Osteoblast (primary cell): ENCODE results near the gene NKX1-2. TPM values are rescaled to one million over a fixed set of nuclear protein-coding genes. Genes with fewer than 3 reads are reported as not detected.
A peak's percentile ranks its signal among the peaks of the same experiment; 100 is the strongest.

ENCODE experiments used
- DNase-seq: peaks from one replicate; pipeline ENCODE4 v3.0.0; 2011; ENCODE audit warnings: low spot score, mixed read lengths; ENCODE audit not compliant: insufficient read length; ENCODE audit errors: missing footprints
- H2AFZ ChIP-seq: 2 replicates; pipeline ENCODE4 v1.6.0; 2011; ENCODE audit warnings: mild to moderate bottlenecking, low read length
- H3K27ac ChIP-seq: 2 replicates; pipeline ENCODE4 v1.5.1; 2011; ENCODE audit warnings: mild to moderate bottlenecking, low read depth, low read length, moderate library complexity
- H3K27me3 ChIP-seq: 2 replicates; pipeline ENCODE4 v1.6.0; 2012; ENCODE audit warnings: mild to moderate bottlenecking, control low read depth, inconsistent platforms, low read length, moderate library complexity; ENCODE audit not compliant: insufficient read depth
- H3K36me3 ChIP-seq: 2 replicates; pipeline ENCODE4 v1.5.1; 2011; ENCODE audit warnings: mild to moderate bottlenecking, low read length, control low read depth, moderate library complexity; ENCODE audit not compliant: insufficient read depth
- H3K4me1 ChIP-seq: 2 replicates; pipeline ENCODE4 v1.5.1; 2011; ENCODE audit warnings: mild to moderate bottlenecking, low read length, control low read depth, moderate library complexity; ENCODE audit not compliant: insufficient read depth
- H3K4me2 ChIP-seq: 2 replicates; pipeline ENCODE4 v1.6.0; 2011; ENCODE audit warnings: mild to moderate bottlenecking, low read length; ENCODE audit not compliant: insufficient read depth
- H3K4me3 ChIP-seq: fragments of 200-600 bp; sonication (generic); 3 replicates; pipeline ENCODE4 v1.5.1; 2012; ENCODE audit warnings: mild to moderate bottlenecking, low read length, inconsistent platforms; ENCODE audit not compliant: insufficient read depth
- H3K79me2 ChIP-seq: 2 replicates; pipeline ENCODE4 v1.6.0; 2012; ENCODE audit warnings: mild to moderate bottlenecking, low read length, control low read depth, inconsistent platforms; ENCODE audit not compliant: insufficient read depth
- H3K9me3 ChIP-seq: 2 replicates; pipeline ENCODE4 v1.5.1; 2011; ENCODE audit warnings: low read depth, low read length, control low read depth
- H4K20me1 ChIP-seq: 2 replicates; pipeline ENCODE4 v1.6.0; 2012; ENCODE audit warnings: mild to moderate bottlenecking, low read length, control low read depth; ENCODE audit not compliant: insufficient read depth
- total RNA-seq: library from RNA; depleted of rRNA; stranded (reverse); fragments of >200 nt; gene quantifications from 2 replicates; pipeline ENCODE4 v1.2.3, GENCODE V29; 2012
- TF ChIP-seq, protein P1 (sequence below): IDR thresholded peaks from 2 replicates; pipeline ENCODE4 v1.5.1; 2011; ENCODE audit warnings: mild to moderate bottlenecking, low read depth, low read length, moderate library complexity; ENCODE audit errors: extremely low read depth

The NKX1-2 gene
- total RNA-seq, 1 donor = not detected

GRCh38 chr10:124422742-124423141 lies 27.1 kb downstream of the NKX1-2 start:
- no peaks in the 10 kb centered on the region for H3K36me3 ChIP-seq
- DNase-seq = no peak
- H3K9me3 ChIP-seq = no peaks in the 10 kb centered on the region
- no peaks in the 10 kb centered on the region for H4K20me1 ChIP-seq
- no peak overlapping the region for H3K4me2 ChIP-seq
- H3K4me3 ChIP-seq = no peak overlapping the region
- H2AFZ ChIP-seq = no peak overlapping the region
- TF ChIP-seq, protein P1, sequence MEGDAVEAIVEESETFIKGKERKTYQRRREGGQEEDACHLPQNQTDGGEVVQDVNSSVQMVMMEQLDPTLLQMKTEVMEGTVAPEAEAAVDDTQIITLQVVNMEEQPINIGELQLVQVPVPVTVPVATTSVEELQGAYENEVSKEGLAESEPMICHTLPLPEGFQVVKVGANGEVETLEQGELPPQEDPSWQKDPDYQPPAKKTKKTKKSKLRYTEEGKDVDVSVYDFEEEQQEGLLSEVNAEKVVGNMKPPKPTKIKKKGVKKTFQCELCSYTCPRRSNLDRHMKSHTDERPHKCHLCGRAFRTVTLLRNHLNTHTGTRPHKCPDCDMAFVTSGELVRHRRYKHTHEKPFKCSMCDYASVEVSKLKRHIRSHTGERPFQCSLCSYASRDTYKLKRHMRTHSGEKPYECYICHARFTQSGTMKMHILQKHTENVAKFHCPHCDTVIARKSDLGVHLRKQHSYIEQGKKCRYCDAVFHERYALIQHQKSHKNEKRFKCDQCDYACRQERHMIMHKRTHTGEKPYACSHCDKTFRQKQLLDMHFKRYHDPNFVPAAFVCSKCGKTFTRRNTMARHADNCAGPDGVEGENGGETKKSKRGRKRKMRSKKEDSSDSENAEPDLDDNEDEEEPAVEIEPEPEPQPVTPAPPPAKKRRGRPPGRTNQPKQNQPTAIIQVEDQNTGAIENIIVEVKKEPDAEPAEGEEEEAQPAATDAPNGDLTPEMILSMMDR = no peak
- H3K27ac ChIP-seq = no peak overlapping the region
- H3K27me3 ChIP-seq = peaks cover 27% of the 10 kb centered on the region
- peaks cover 8% of the 10 kb centered on the region for H3K79me2 ChIP-seq
- no peaks in the 10 kb centered on the region for H3K4me1 ChIP-seq

GRCh38 chr10:124420254-124420653 lies 29.6 kb downstream of the NKX1-2 start:
- no peak for DNase-seq
- no peak overlapping the region for H3K27ac ChIP-seq
- H3K27me3 ChIP-seq = peaks cover 18% of the 10 kb centered on the region
- peaks cover 33% of the 10 kb centered on the region for H3K79me2 ChIP-seq
- H3K36me3 ChIP-seq = no peaks in the 10 kb centered on the region
- no peaks in the 10 kb centered on the region for H3K9me3 ChIP-seq
- H3K4me3 ChIP-seq = no peak overlapping the region
- TF ChIP-seq, protein P1 = no peak
- peaks cover 17% of the 10 kb centered on the region for H3K4me1 ChIP-seq
- no peak overlapping the region for H3K4me2 ChIP-seq
- H2AFZ ChIP-seq = no peak overlapping the region
- peaks cover 23% of the 10 kb centered on the region for H4K20me1 ChIP-seq

DNA sequence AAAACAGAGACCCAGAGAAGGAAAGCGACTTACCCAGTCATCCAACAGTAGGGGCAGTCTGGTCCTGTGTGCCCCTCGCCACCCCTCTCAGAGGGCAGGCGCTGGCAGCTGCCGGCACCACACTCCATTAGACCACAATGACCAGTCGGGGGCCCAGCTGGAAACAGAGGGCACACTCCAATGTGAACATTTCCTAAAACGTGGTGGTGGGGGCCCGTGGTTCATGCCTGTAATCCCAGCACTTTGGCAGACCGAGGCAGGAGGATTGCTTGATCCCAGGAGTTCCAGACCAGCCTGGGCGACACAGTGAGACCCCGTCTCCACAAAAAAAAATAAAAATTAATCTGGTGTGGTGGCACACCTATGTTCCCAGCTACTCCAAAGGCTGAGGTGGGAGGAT lies 30.2 kb downstream of the NKX1-2 start:
- peaks cover 18% of the 10 kb centered on the region for H3K4me1 ChIP-seq
- H2AFZ ChIP-seq = no peak overlapping the region
- peaks cover 17% of the 10 kb centered on the region for H3K27me3 ChIP-seq
- H3K4me2 ChIP-seq = peak overlapping the region; percentile 98
- no peaks in the 10 kb centered on the region for H3K36me3 ChIP-seq
- TF ChIP-seq, protein P1 = no peak
- H3K79me2 ChIP-seq = peaks cover 40% of the 10 kb centered on the region
- H3K4me3 ChIP-seq = peak overlapping the region; percentile 89
- H3K27ac ChIP-seq = no peak overlapping the region
- H3K9me3 ChIP-seq = no peaks in the 10 kb centered on the region
- no peak for DNase-seq
- H4K20me1 ChIP-seq = peaks cover 29% of the 10 kb centered on the region

DNA sequence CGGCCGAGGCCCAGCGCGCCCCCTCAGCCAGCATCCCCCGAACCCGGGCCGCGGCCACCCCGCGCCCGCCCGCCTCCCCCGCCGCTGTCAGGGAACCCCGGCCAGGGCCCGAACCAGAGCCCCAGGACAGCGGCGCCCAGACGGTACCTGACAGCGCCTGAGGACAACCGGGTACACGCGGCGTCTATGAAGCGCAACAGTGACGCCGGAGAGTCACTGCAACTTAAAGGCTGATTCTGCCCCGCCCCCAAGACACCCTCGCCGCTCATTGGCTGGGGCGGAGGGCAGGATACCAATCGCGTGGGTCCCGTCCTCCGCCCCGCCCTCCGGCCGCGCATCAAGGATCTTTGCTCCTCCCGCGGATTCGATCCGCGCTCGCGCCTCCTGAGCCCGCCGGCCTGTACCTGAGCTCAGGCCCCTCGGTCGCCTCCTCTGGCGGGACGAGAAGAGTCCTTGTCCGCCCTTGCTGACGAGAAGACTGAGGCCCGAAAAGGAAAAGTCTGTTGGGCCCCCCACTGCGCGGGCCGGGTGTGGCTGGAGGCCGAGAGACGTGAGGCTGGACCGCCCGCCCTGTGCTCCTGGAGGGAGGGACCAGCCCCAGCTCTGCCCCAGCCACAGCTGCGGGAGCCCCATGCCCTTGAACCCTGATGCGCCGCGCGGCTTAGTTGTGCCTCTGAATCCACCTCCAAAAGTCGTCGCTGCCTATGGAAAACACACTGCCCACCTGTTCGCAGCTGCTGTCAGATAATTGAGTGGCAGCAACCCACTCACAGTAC lies 30.9 kb downstream of the NKX1-2 start, which contains the start of gene OAT:
TSS of gene OAT (minus strand) at position 198 of the 776 bp plus-strand sequence. CDS start 6,752 bp downstream, outside the sequence.
- Histone ChIP-seq H3K4me1 (peaks cover 25% of the 10 kb centered on the region), H4K20me1 (peaks cover 36% of the 10 kb centered on the region), H3K79me2 (peaks cover 47% of the 10 kb centered on the region), H3K27me3 (peaks cover 10% of the 10 kb centered on the region), H3K9me3 (no peaks in the 10 kb centered on the region), H3K36me3 (peaks cover 3% of the 10 kb centered on the region), H3K27ac (peak within 1 kb of the TSS; percentile 77), H3K4me2 (peak within 1 kb of the TSS; percentile 98), H3K4me3 (peak within 1 kb of the TSS; percentile 89), H2AFZ (peak within 1 kb of the TSS; percentile 89)
- TF ChIP-seq, protein P1 = no peak
- DNase-seq = peak; percentile 99
